DOHH2 (cell line): ENCODE measurements around the gene NPM3.

Experiments
- CTCF ChIP-seq: fragments of 200-600 bp; sonication (generic); IDR thresholded peaks from one replicate; pipeline ENCODE4 v1.5.1; 2014; ENCODE audit warnings: antibody characterized with exemption, mild to moderate bottlenecking, low read depth, low read length; ENCODE audit not compliant: poor library complexity, severe bottlenecking
- EZH2phosphoT487 ChIP-seq: fragments of 200-600 bp; sonication (generic); IDR thresholded peaks from 2 replicates; pipeline ENCODE4 v1.6.1; 2017; ENCODE audit warnings: borderline replicate concordance, mild to moderate bottlenecking, antibody characterized with exemption, low read length, moderate library complexity, mixed read lengths

- TF ChIP-seq CTCF (no peak), EZH2phosphoT487 (no peak)
These were observed 23.7 kb downstream of the NPM3 start for GRCh38 chr10:101759309-101760247.
